Measurements from ENCODE around the gene ARHGEF37.
"Not testable (repeated sequence)": the region's sequence is repeated elsewhere in the genome, so short reads cannot be mapped to it uniquely, and the experiment has no call there.

Gene ARHGEF37

GRCh38 chr5:149584121-149584520 is 2.8 kb downstream of the ARHGEF37 start:
- no CpG with 5 or more reads among the region's 2 CpGs for WGBS (ENCODE audit: insufficient coverage, insufficient read length)
- Histone ChIP-seq H3K4me3 (ENCODE audit: low read length) (no peak overlapping the region), H3K4me1 (ENCODE audit: control insufficient read depth, insufficient read depth, low read length) (no peaks in the 10 kb centered on the region; the same call in 1 of the 2 replicates), H3K9me3 (ENCODE audit: control insufficient read depth, insufficient read depth, low read length) (no peaks in the 10 kb centered on the region), H3K27ac (ENCODE audit: low read length) (no peak overlapping the region), H3K36me3 (ENCODE audit: control insufficient read depth, insufficient read depth, low read length) (no peaks in the 10 kb centered on the region), H3K27me3 (ENCODE audit: control insufficient read depth, insufficient read depth, low read length) (peaks cover 4% of the 10 kb centered on the region; the same call in 1 of the 2 replicates)
- DNase-seq (ENCODE audit: low read depth, low spot score), result no peak

GRCh38 chr5:149585910-149586309 is 4.6 kb downstream of the ARHGEF37 start:
- Histone ChIP-seq H3K9me3 (ENCODE audit: control insufficient read depth, insufficient read depth, low read length) (no peaks in the 10 kb centered on the region), H3K27me3 (ENCODE audit: control insufficient read depth, insufficient read depth, low read length) (no peaks in the 10 kb centered on the region), H3K27ac (ENCODE audit: low read length) (no peak overlapping the region), H3K4me1 (ENCODE audit: control insufficient read depth, insufficient read depth, low read length) (no peaks in the 10 kb centered on the region), H3K4me3 (ENCODE audit: low read length) (no peak overlapping the region), H3K36me3 (ENCODE audit: control insufficient read depth, insufficient read depth, low read length) (no peaks in the 10 kb centered on the region)
- no peak for DNase-seq (ENCODE audit: low read depth, low spot score)

DNA sequence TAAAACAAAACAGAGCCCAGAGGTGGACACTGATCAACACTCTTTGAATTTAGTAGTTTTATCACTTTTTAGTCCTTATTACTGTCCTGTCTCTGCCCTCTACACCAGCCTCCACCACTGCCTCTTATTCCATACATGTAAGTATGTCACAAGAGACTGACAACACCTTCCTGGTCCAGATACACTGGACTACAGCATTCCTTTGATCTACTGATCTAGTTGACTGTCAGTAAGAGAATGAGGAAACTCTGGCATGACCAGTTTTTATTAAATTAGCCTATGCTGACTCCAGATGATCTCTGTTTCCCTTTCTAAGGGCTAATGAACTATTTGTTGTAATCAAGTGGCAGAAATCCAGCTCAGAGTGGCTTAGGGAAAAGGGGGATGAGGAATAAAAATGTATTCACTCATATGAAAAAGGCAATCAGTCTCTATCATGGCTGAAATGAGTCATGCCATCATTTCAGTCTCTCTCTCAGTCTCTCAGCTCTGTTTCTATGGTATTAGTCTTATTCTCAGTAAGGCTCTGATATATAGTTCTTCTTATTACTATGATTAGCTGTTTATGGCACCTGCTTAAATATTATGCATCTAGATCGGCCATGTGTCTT is 5.5 kb downstream of the ARHGEF37 start:
- WGBS (ENCODE audit: insufficient coverage, insufficient read length), result no CpG with 5 or more reads among the region's 1 CpG
- DNase-seq (ENCODE audit: low read depth, low spot score), result no peak
- Histone ChIP-seq H3K9me3 (ENCODE audit: control insufficient read depth, insufficient read depth, low read length) (no peaks in the 10 kb centered on the region), H3K27ac (ENCODE audit: low read length) (no peak overlapping the region), H3K36me3 (ENCODE audit: control insufficient read depth, insufficient read depth, low read length) (no peaks in the 10 kb centered on the region), H3K4me3 (ENCODE audit: low read length) (no peak overlapping the region), H3K4me1 (ENCODE audit: control insufficient read depth, insufficient read depth, low read length) (no peaks in the 10 kb centered on the region), H3K27me3 (ENCODE audit: control insufficient read depth, insufficient read depth, low read length) (no peaks in the 10 kb centered on the region)

- Histone ChIP-seq H3K4me1 (ENCODE audit: control insufficient read depth, insufficient read depth, low read length) (no peaks in the 10 kb centered on the region), H3K4me3 (ENCODE audit: low read length) (no peak overlapping the region), H3K9me3 (ENCODE audit: control insufficient read depth, insufficient read depth, low read length) (no peaks in the 10 kb centered on the region), H3K27ac (ENCODE audit: low read length) (no peak overlapping the region), H3K36me3 (ENCODE audit: control insufficient read depth, insufficient read depth, low read length) (no peaks in the 10 kb centered on the region), H3K27me3 (ENCODE audit: control insufficient read depth, insufficient read depth, low read length) (no peaks in the 10 kb centered on the region)
- no CpG with 5 or more reads among the region's 1 CpG for WGBS (ENCODE audit: insufficient coverage, insufficient read length)
- no peak for DNase-seq (ENCODE audit: low read depth, low spot score)
These were observed 7.6 kb downstream of the ARHGEF37 start for GRCh38 chr5:149588936-149589335.

- no peak overlapping the region for H3K4me3 ChIP-seq (ENCODE audit: low read length)
- H3K27me3 ChIP-seq (ENCODE audit: control insufficient read depth, insufficient read depth, low read length), result no peaks in the 10 kb centered on the region
- H3K27ac ChIP-seq (ENCODE audit: low read length), result no peak overlapping the region
- no peaks in the 10 kb centered on the region for H3K36me3 ChIP-seq (ENCODE audit: control insufficient read depth, insufficient read depth, low read length)
- no peaks in the 10 kb centered on the region for H3K4me1 ChIP-seq (ENCODE audit: control insufficient read depth, insufficient read depth, low read length)
- H3K9me3 ChIP-seq (ENCODE audit: control insufficient read depth, insufficient read depth, low read length), result no peaks in the 10 kb centered on the region
- WGBS (ENCODE audit: insufficient coverage, insufficient read length), result no CpG with 5 or more reads among the region's 2 CpGs
- DNase-seq (ENCODE audit: low read depth, low spot score), result no peak
These were observed 12.1 kb downstream of the ARHGEF37 start for GRCh38 chr5:149593370-149593769.

- no peak for DNase-seq (ENCODE audit: low read depth, low spot score)
- Histone ChIP-seq H3K9me3 (ENCODE audit: control insufficient read depth, insufficient read depth, low read length) (no peaks in the 10 kb centered on the region), H3K4me1 (ENCODE audit: control insufficient read depth, insufficient read depth, low read length) (peaks cover 1% of the 10 kb centered on the region; the same call in 1 of the 2 replicates), H3K27ac (ENCODE audit: low read length) (no peak overlapping the region), H3K27me3 (ENCODE audit: control insufficient read depth, insufficient read depth, low read length) (no peaks in the 10 kb centered on the region), H3K36me3 (ENCODE audit: control insufficient read depth, insufficient read depth, low read length) (no peaks in the 10 kb centered on the region), H3K4me3 (ENCODE audit: low read length) (no peak overlapping the region)
- WGBS (ENCODE audit: insufficient coverage, insufficient read length), result 100% methylated on average over 1 of the region's 5 CpGs
These were observed 13.1 kb downstream of the ARHGEF37 start for GRCh38 chr5:149594206-149594895.

DNA sequence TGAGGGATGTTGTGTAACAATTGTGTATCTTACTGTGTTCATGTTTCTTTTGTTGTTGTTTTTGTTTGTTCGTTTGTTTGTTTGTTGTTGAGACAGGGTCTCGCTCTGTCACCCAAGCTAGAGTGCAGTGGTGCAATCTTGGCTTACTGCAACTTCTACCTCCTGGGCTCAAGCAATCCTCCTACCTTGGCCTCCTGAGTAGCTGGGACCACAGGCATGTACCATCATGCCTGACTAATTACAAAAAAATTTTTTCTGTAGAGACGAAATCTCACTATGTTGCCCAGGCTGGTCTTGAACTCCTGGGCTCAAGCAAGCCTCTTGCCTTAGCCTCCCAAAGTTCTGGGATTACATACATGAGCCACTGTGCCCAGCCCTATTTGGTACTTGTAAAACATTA is 13.8 kb downstream of the ARHGEF37 start:
- no CpG with 5 or more reads among the region's 3 CpGs for WGBS (ENCODE audit: insufficient coverage, insufficient read length)
- not testable (repeated sequence) for DNase-seq (ENCODE audit: low read depth, low spot score)

GRCh38 chr5:149596712-149597111 is 15.4 kb downstream of the ARHGEF37 start:
- Histone ChIP-seq H3K27me3 (ENCODE audit: control insufficient read depth, insufficient read depth, low read length) (no peaks in the 10 kb centered on the region), H3K36me3 (ENCODE audit: control insufficient read depth, insufficient read depth, low read length) (no peaks in the 10 kb centered on the region), H3K27ac (ENCODE audit: low read length) (no peak overlapping the region), H3K4me3 (ENCODE audit: low read length) (no peak overlapping the region), H3K4me1 (ENCODE audit: control insufficient read depth, insufficient read depth, low read length) (peaks cover 1% of the 10 kb centered on the region; the same call in 1 of the 2 replicates), H3K9me3 (ENCODE audit: control insufficient read depth, insufficient read depth, low read length) (no peaks in the 10 kb centered on the region)
- no CpG with 5 or more reads among the region's 2 CpGs for WGBS (ENCODE audit: insufficient coverage, insufficient read length)
- DNase-seq (ENCODE audit: low read depth, low spot score), result no peak

More for the DNA sequence above, 13.8 kb downstream of the ARHGEF37 start:
- H3K27ac ChIP-seq (ENCODE audit: low read length); H3K9me3 ChIP-seq (ENCODE audit: control insufficient read depth, insufficient read depth, low read length); H3K27me3 ChIP-seq (ENCODE audit: control insufficient read depth, insufficient read depth, low read length); H3K4me3 ChIP-seq (ENCODE audit: low read length); H3K4me1 ChIP-seq (ENCODE audit: control insufficient read depth, insufficient read depth, low read length); H3K36me3 ChIP-seq (ENCODE audit: control insufficient read depth, insufficient read depth, low read length): not testable (repeated sequence)

DNA sequence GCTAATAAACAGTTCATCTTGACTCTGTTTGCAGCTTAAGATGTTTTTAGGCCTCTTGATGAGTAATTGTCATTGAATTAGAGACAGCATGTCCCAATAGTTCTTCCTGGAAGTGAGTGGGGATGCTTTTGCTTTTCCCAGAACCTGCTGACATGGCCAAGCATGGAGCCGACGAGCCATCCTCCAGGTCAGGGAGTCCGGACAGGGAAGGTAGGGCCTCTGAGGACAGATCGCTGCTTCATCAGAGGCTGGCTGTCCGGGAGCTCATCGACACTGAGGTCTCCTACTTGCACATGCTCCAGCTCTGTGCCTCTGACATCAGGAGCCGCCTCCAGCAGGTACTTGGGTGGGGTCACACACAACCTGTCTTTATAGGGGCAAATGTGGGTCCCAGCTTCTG is 16.3 kb downstream of the ARHGEF37 start:
- no peak overlapping the region for H3K27ac ChIP-seq (ENCODE audit: low read length)
- no peak for DNase-seq (ENCODE audit: low read depth, low spot score)
- H3K4me1 ChIP-seq (ENCODE audit: control insufficient read depth, insufficient read depth, low read length), result peaks cover 1% of the 10 kb centered on the region; the same call in 1 of the 2 replicates
- H3K27me3 ChIP-seq (ENCODE audit: control insufficient read depth, insufficient read depth, low read length), result no peaks in the 10 kb centered on the region
- H3K36me3 ChIP-seq (ENCODE audit: control insufficient read depth, insufficient read depth, low read length), result no peaks in the 10 kb centered on the region
- H3K4me3 ChIP-seq (ENCODE audit: low read length), result no peak overlapping the region
- WGBS (ENCODE audit: insufficient coverage, insufficient read length), result no CpG with 5 or more reads among the region's 7 CpGs
- H3K9me3 ChIP-seq (ENCODE audit: control insufficient read depth, insufficient read depth, low read length), result no peaks in the 10 kb centered on the region

- not testable (repeated sequence) for H3K4me1 ChIP-seq (ENCODE audit: control insufficient read depth, insufficient read depth, low read length); H3K4me3 ChIP-seq (ENCODE audit: low read length); DNase-seq (ENCODE audit: low read depth, low spot score); H3K27me3 ChIP-seq (ENCODE audit: control insufficient read depth, insufficient read depth, low read length); H3K9me3 ChIP-seq (ENCODE audit: control insufficient read depth, insufficient read depth, low read length); H3K27ac ChIP-seq (ENCODE audit: low read length); H3K36me3 ChIP-seq (ENCODE audit: control insufficient read depth, insufficient read depth, low read length)
- no CpG with 5 or more reads among the region's 2 CpGs for WGBS (ENCODE audit: insufficient coverage, insufficient read length)
These were observed 16.9 kb downstream of the ARHGEF37 start for GRCh38 chr5:149598234-149598633.

- Histone ChIP-seq H3K4me3 (ENCODE audit: low read length) (no peak overlapping the region), H3K27ac (ENCODE audit: low read length) (no peak overlapping the region), H3K4me1 (ENCODE audit: control insufficient read depth, insufficient read depth, low read length) (peaks cover 1% of the 10 kb centered on the region; the same call in 1 of the 2 replicates), H3K27me3 (ENCODE audit: control insufficient read depth, insufficient read depth, low read length) (no peaks in the 10 kb centered on the region), H3K9me3 (ENCODE audit: control insufficient read depth, insufficient read depth, low read length) (no peaks in the 10 kb centered on the region), H3K36me3 (ENCODE audit: control insufficient read depth, insufficient read depth, low read length) (no peaks in the 10 kb centered on the region)
- no peak for DNase-seq (ENCODE audit: low read depth, low spot score)
- WGBS (ENCODE audit: insufficient coverage, insufficient read length), result no CpG with 5 or more reads among the region's 3 CpGs
These were observed 17.7 kb downstream of the ARHGEF37 start for GRCh38 chr5:149598966-149599365.
